HL-60 (cell line): ENCODE data around the gene ADGRG1.

Source experiments
- POLR2AphosphoS5 ChIP-seq: IDR thresholded peaks from 2 replicates; pipeline ENCODE4 v1.6.1; 2012; ENCODE audit warnings: low read depth
- TF ChIP-seq, protein P1 (sequence below): IDR thresholded peaks from one replicate; pipeline ENCODE4 v1.5.1; 2011; ENCODE audit warnings: low read length, control low read depth, inconsistent platforms; ENCODE audit not compliant: insufficient read depth

GRCh38 chr16:57639172-57639887 is 10.9 kb downstream of the ADGRG1 start:
- TF ChIP-seq, protein P1, sequence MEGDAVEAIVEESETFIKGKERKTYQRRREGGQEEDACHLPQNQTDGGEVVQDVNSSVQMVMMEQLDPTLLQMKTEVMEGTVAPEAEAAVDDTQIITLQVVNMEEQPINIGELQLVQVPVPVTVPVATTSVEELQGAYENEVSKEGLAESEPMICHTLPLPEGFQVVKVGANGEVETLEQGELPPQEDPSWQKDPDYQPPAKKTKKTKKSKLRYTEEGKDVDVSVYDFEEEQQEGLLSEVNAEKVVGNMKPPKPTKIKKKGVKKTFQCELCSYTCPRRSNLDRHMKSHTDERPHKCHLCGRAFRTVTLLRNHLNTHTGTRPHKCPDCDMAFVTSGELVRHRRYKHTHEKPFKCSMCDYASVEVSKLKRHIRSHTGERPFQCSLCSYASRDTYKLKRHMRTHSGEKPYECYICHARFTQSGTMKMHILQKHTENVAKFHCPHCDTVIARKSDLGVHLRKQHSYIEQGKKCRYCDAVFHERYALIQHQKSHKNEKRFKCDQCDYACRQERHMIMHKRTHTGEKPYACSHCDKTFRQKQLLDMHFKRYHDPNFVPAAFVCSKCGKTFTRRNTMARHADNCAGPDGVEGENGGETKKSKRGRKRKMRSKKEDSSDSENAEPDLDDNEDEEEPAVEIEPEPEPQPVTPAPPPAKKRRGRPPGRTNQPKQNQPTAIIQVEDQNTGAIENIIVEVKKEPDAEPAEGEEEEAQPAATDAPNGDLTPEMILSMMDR: no peak
- no peak for TF ChIP-seq POLR2AphosphoS5
